SK-N-SH (cell line): ENCODE measurements around the gene RSU1. TPM values are rescaled to one million over a fixed set of nuclear protein-coding genes. Genes with fewer than 3 reads are reported as not detected.

Source experiments
- CTCF ChIA-PET: fragments of 300-600, 350-600 bp; formaldehyde crosslinking; extraction: SDS; loops from one replicate; lab custom pipeline; 2021; lab: Yijun Ruan, JAX
- POLR2A ChIA-PET: fragments of 350-600 bp; sonication (Branson Sonifier 250); formaldehyde crosslinking; extraction: SDS; loops from one replicate; lab custom pipeline; 2020; ENCODE audit warnings: antibody characterized with exemption, inconsistent platforms; lab: Yijun Ruan, JAX
- DNase-seq: peaks from one replicate; pipeline ENCODE4 v3.0.0; 2012
- H2AFZ ChIP-seq: fragments of 200-600 bp; sonication (generic); 2 replicates; pipeline ENCODE4 v1.8.1; 2016; ENCODE audit warnings: antibody characterized with exemption, mild to moderate bottlenecking, low read depth
- H3F3A ChIP-seq: fragments of 200-600 bp; sonication (generic); replicated peaks from 2 replicates; pipeline ENCODE3; 2016; ENCODE audit warnings: antibody characterized with exemption, mild to moderate bottlenecking; ENCODE audit not compliant: insufficient read depth
- H3K27ac ChIP-seq, 2 experiments: fragments of 200-500 bp in 1 of 2; fragments of 200-600 bp in 1 of 2; sonication (Bioruptor generic) in 1 of 2; sonication (generic), shearing (Covaris generic) in 1 of 2; 2 replicates each; pipeline versions ENCODE4 v1.5.1 to v1.6.1; 2014 to 2016; ENCODE audit warnings: low read depth in 2 of 2, inconsistent platforms in 1 of 2, low read length in 1 of 2, mild to moderate bottlenecking in 1 of 2, mixed read lengths in 1 of 2
- H3K27me3 ChIP-seq: fragments of 200-600 bp; sonication (generic), shearing (Covaris generic); 2 replicates; pipeline ENCODE4 v1.6.1; 2016; ENCODE audit warnings: mixed run types; ENCODE audit not compliant: insufficient read depth
- H3K36me3 ChIP-seq, 2 experiments: fragments of 200-500 bp in 1 of 2; fragments of 200-600 bp in 1 of 2; sonication (Bioruptor generic) in 1 of 2; sonication (generic) in 1 of 2; replicated peaks in 1 of 2; 2 replicates each; pipeline versions ENCODE3 to v1.5.1; 2014 to 2016; ENCODE audit warnings: low read length in 1 of 2, mild to moderate bottlenecking in 1 of 2; ENCODE audit not compliant: insufficient read depth in 2 of 2, control insufficient read depth in 1 of 2
- H3K4me1 ChIP-seq, 2 experiments: fragments of 200-500 bp in 1 of 2; fragments of 200-600 bp in 1 of 2; sonication (Bioruptor generic) in 1 of 2; sonication (generic), shearing (Covaris generic) in 1 of 2; 2 replicates each; pipeline versions ENCODE4 v1.5.1 to v1.6.1; 2014 to 2016; ENCODE audit warnings: low read depth in 1 of 2, low read length in 1 of 2, mixed run types in 1 of 2; ENCODE audit not compliant: insufficient read depth in 2 of 2, control insufficient read depth in 1 of 2
- H3K4me2 ChIP-seq: fragments of 200-600 bp; sonication (generic), shearing (Covaris generic); 2 replicates; pipeline ENCODE4 v1.6.1; 2017; ENCODE audit warnings: mixed run types
- H3K4me3 ChIP-seq, 2 experiments: fragments of 200-500 bp in 1 of 2; fragments of 200-600 bp in 1 of 2; sonication (Bioruptor generic) in 1 of 2; sonication (generic), shearing (Covaris generic) in 1 of 2; 2 replicates each; pipeline versions ENCODE4 v1.5.1 to v1.8.1; 2014 to 2016; ENCODE audit warnings: low read depth in 2 of 2, inconsistent platforms in 1 of 2, low read length in 1 of 2, mild to moderate bottlenecking in 1 of 2, mixed read lengths in 1 of 2, moderate library complexity in 1 of 2
- H3K79me2 ChIP-seq: fragments of 200-600 bp; sonication (generic); 2 replicates; pipeline ENCODE4 v1.8.1; 2017; ENCODE audit warnings: mild to moderate bottlenecking; ENCODE audit not compliant: insufficient read depth
- H3K9ac ChIP-seq: fragments of 200-600 bp; sonication (generic); 2 replicates; pipeline ENCODE4 v1.6.1; 2017; ENCODE audit warnings: mixed run types
- H3K9me2 ChIP-seq: fragments of 200-600 bp; sonication (generic); 2 replicates; pipeline ENCODE4 v1.6.1; 2017; ENCODE audit warnings: mixed run types
- H3K9me3 ChIP-seq: fragments of 200-600 bp; sonication (generic); 2 replicates; pipeline ENCODE4 v1.6.1; 2017; ENCODE audit warnings: mixed run types, mild to moderate bottlenecking, moderate library complexity
- H4K20me1 ChIP-seq: fragments of 200-600 bp; sonication (generic); 2 replicates; pipeline ENCODE4 v1.6.1; 2017; ENCODE audit warnings: mild to moderate bottlenecking, mixed run types; ENCODE audit not compliant: insufficient read depth
- CTCF ChIP-seq: fragments of 200-600 bp; sonication (generic); IDR thresholded peaks from 2 replicates; pipeline ENCODE4 v1.6.1; 2017; ENCODE audit warnings: antibody characterized with exemption, mild to moderate bottlenecking, moderate library complexity
- EP300 ChIP-seq, 2 experiments: IDR thresholded peaks; 2 replicates each; pipeline versions ENCODE4 v1.4.0 to v1.6.1; 2012; ENCODE audit warnings: borderline replicate concordance in 1 of 2, low read depth in 1 of 2, low read length in 1 of 2
- FOXJ3 ChIP-seq: sonication (generic); formaldehyde crosslinking; IDR thresholded peaks from 2 replicates; pipeline ENCODE4 v1.5.1; 2020; ENCODE audit warnings: mild to moderate bottlenecking, missing genetic modification reagents
- FOXM1 ChIP-seq: IDR thresholded peaks from 2 replicates; pipeline ENCODE4 v1.4.0; 2012; ENCODE audit warnings: low read depth, mild to moderate bottlenecking
- IRF3 ChIP-seq: fragments of 150-350 bp; IDR thresholded peaks from 2 replicates; pipeline ENCODE4 v1.6.1; 2016; ENCODE audit warnings: mild to moderate bottlenecking, low read depth, low read length
- MAX ChIP-seq: IDR thresholded peaks from 2 replicates; pipeline ENCODE4 v1.4.0; 2012; ENCODE audit warnings: low read depth
- NFIC ChIP-seq: IDR thresholded peaks from 2 replicates; pipeline ENCODE4 v1.4.0; 2012; ENCODE audit warnings: borderline replicate concordance
- NRF1 ChIP-seq: IDR thresholded peaks from 2 replicates; pipeline ENCODE4 v1.6.1; 2012; ENCODE audit warnings: low read depth, mild to moderate bottlenecking, low read length
- PBX3 ChIP-seq: IDR thresholded peaks from 2 replicates; pipeline ENCODE4; 2012
- RAD21 ChIP-seq: IDR thresholded peaks from 2 replicates; pipeline ENCODE4 v1.6.1; 2012; ENCODE audit warnings: mild to moderate bottlenecking, low read length
- REST ChIP-seq: IDR thresholded peaks from 2 replicates; pipeline ENCODE4 v1.6.1; 2012; ENCODE audit warnings: mild to moderate bottlenecking, low read depth, low read length, moderate library complexity
- RFX5 ChIP-seq: IDR thresholded peaks from 2 replicates; pipeline ENCODE4 v1.6.1; 2012; ENCODE audit warnings: mild to moderate bottlenecking, improper control_type of control experiment, low read length
- RXRA ChIP-seq: IDR thresholded peaks from 2 replicates; pipeline ENCODE4 v1.4.0; 2012; ENCODE audit warnings: low read depth, mild to moderate bottlenecking, borderline replicate concordance
- SIN3A ChIP-seq: IDR thresholded peaks from 2 replicates; pipeline ENCODE4 v1.6.1; 2012; ENCODE audit warnings: low read depth, mild to moderate bottlenecking, low read length, moderate library complexity, borderline replicate concordance
- TAF1 ChIP-seq: IDR thresholded peaks from 2 replicates; pipeline ENCODE4 v1.6.1; 2012; ENCODE audit warnings: low read depth, mild to moderate bottlenecking, low read length, moderate library complexity, borderline replicate concordance
- TCF12 ChIP-seq: IDR thresholded peaks from 2 replicates; pipeline ENCODE4 v1.4.0; 2012
- TEAD4 ChIP-seq: IDR thresholded peaks from 2 replicates; pipeline ENCODE4 v1.4.0; 2012; ENCODE audit warnings: mild to moderate bottlenecking, borderline replicate concordance; ENCODE audit not compliant: insufficient read depth
- WGBS: methylation state at CpG from one replicate; pipeline ENCODE4 v1.1.6; 2017; ENCODE audit warnings: low lambda C conversion rate; 5-methylcytosine and 5-hydroxymethylcytosine counted together
- polyA plus RNA-seq, 3 experiments: library from polyadenylated mRNA; depleted of rRNA; stranded (reverse); fragments of >200 nt; gene quantifications; 2 replicates each; pipeline ENCODE4 v1.2.3, GENCODE V29; 2012

The RSU1 gene
- polyA plus RNA-seq, 1 of the 3 experiments (the other 2 are of a cell fraction): 59.8 TPM

- Histone ChIP-seq H3K27me3 (no peaks in the 10 kb centered on the region), H3F3A (no peaks in the 10 kb centered on the region), H3K9me3 (no peaks in the 10 kb centered on the region), H3K4me2 (no peak overlapping the region), H2AFZ (no peak overlapping the region), H3K9ac (no peak overlapping the region), H3K4me1 (no peaks in the 10 kb centered on the region; a peak in 1 of 4 replicates), H3K79me2 (no peaks in the 10 kb centered on the region), H3K4me3 (no peak overlapping the region), H4K20me1 (0 out of 2 replicates have a peak, but pooled peaks cover 9% of the 10 kb centered on the region), H3K27ac (no peak overlapping the region), H3K9me2 (no peaks in the 10 kb centered on the region), H3K36me3 (peaks cover 0 to 3% of the 10 kb centered on the region in 2 experiments)
- ChIA-PET CTCF (no interaction called here), POLR2A (no interaction called here)
- WGBS: 86% methylated on average over 2 of the region's 2 CpGs
- no peak for DNase-seq
- TF ChIP-seq REST (no peak), NFIC (no peak), SIN3A (no peak), TEAD4 (no peak), RFX5 (no peak), CTCF (no peak), EP300 (IDR thresholded peaks at IDR 0.05; ENCODE audit: borderline replicate concordance in 1 of 2, low read depth in 1 of 2, low read length in 1 of 2) (no peak)
These were observed 141.9 kb downstream of the RSU1 start for GRCh38 chr10:16675334-16675733.

- H3K9ac ChIP-seq: no peak overlapping the region
- no peak for TF ChIP-seq TAF1
- TF ChIP-seq FOXM1: no peak
- no peak for TF ChIP-seq MAX
- TF ChIP-seq PBX3: no peak
- TF ChIP-seq RAD21: no peak
- TF ChIP-seq RXRA: no peak
- TF ChIP-seq TCF12: no peak
- TF ChIP-seq CTCF: no peak
- no peak for TF ChIP-seq NRF1
- no peak for TF ChIP-seq NFIC
- TF ChIP-seq IRF3: no peak
- no peak for TF ChIP-seq FOXJ3 (CRISPR knock-in tag)
These were observed 143.0 kb downstream of the RSU1 start for GRCh38 chr10:16674147-16674703.

More at GRCh38 chr10:16674147-16674703, 143.0 kb downstream of the RSU1 start:
- Histone ChIP-seq H4K20me1 (0 out of 2 replicates have a peak, but pooled peaks cover 12% of the 10 kb centered on the region), H3K4me2 (no peak overlapping the region), H3K27ac (no peak overlapping the region), H3K36me3 (peaks cover 0 to 3% of the 10 kb centered on the region in 2 experiments), H3F3A (no peaks in the 10 kb centered on the region), H3K27me3 (no peaks in the 10 kb centered on the region), H3K9me3 (no peaks in the 10 kb centered on the region), H3K4me3 (no peak overlapping the region), H2AFZ (no peak overlapping the region), H3K79me2 (no peaks in the 10 kb centered on the region), H3K4me1 (no peaks in the 10 kb centered on the region; a peak in 1 of 4 replicates), H3K9me2 (no peaks in the 10 kb centered on the region)
- WGBS: 91% methylated on average over 9 of the region's 9 CpGs
- POLR2A ChIA-PET: no interaction called here
- CTCF ChIA-PET: no interaction called here
- no peak for DNase-seq
